Astrocyte of the cerebellum (primary cell): ENCODE results near the gene JAZF1.

ENCODE experiments used
- DNase-seq: peaks from one replicate; pipeline ENCODE4 v3.0.0-alpha.2; 2011; ENCODE audit warnings: low read depth
- H3K4me3 ChIP-seq: 2 replicates; pipeline ENCODE4 v1.5.1; 2011; ENCODE audit warnings: mild to moderate bottlenecking, low read depth, low read length, moderate library complexity
- CTCF ChIP-seq: IDR thresholded peaks from 2 replicates; pipeline ENCODE4 v1.5.1; 2012; ENCODE audit warnings: low read length, low read depth, moderate library complexity, mild to moderate bottlenecking; ENCODE audit errors: missing control alignments
- in situ Hi-C: cut with HindIII; loops from 2 replicates; pipeline ENCODE4 v1.10.0; 2017; ENCODE audit warnings: low sequenced_read_pairs

JAZF1 gene

DNA sequence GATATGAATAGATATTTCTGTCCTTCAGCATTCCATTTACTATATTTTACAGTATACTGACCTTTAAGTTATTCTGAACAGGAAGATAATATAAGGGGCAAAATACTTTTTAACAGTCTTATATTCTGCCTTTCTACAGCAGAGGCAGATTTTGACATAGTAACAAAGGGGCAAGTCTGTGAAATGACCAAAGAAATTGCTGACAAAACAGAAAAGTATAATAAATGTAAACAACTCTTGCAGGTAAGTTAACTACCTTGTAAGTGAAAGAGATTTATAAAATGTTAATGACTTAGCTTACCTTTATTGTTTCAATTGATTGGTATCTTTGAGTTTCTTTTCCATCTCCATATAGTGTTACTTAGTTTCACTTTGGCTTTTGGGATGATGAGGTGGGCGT, 384.6 kb downstream of the JAZF1 start:
- in situ Hi-C loops, result no loop called here
- no peak overlapping the region for H3K4me3 ChIP-seq
- TF ChIP-seq CTCF, result no peak
- DNase-seq, result no peak

- DNase-seq, result no peak
- in situ Hi-C loops, result no loop called here
- no peak for TF ChIP-seq CTCF
- H3K4me3 ChIP-seq, result no peak overlapping the region
Measured at GRCh38 chr7:27793780-27794179, 386.8 kb downstream of the JAZF1 start.

GRCh38 chr7:27788437-27788836, 392.2 kb downstream of the JAZF1 start:
- no peak for TF ChIP-seq CTCF
- in situ Hi-C loops, result no loop called here
- H3K4me3 ChIP-seq, result no peak overlapping the region
- DNase-seq, result no peak

GRCh38 chr7:27784399-27785053, 396.1 kb downstream of the JAZF1 start:
- H3K4me3 ChIP-seq, result no peak overlapping the region
- DNase-seq, result no peak
- peak; percentile 56 for TF ChIP-seq CTCF
- in situ Hi-C loops, result no loop called here

DNA sequence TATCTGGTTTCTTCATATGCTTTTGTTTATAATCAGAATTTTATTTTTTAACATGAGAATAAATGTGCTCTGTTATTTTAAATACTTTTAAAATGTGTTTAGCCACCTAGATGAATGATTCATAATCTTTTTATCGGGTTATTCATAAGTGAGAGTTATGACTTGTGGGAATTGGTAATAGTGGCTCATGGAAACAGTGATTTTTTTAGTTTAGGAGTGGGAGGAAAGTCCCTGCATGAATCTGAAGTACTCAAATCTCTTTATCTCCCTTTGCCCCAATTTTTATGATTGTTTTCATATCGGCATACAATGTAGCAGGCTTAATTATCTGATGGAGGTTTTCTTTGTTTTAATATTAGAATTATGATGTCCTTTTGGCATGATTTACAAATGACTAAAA, 397.7 kb downstream of the JAZF1 start:
- in situ Hi-C loops, result no loop called here
- no peak overlapping the region for H3K4me3 ChIP-seq
- no peak for TF ChIP-seq CTCF
- no peak for DNase-seq

DNA sequence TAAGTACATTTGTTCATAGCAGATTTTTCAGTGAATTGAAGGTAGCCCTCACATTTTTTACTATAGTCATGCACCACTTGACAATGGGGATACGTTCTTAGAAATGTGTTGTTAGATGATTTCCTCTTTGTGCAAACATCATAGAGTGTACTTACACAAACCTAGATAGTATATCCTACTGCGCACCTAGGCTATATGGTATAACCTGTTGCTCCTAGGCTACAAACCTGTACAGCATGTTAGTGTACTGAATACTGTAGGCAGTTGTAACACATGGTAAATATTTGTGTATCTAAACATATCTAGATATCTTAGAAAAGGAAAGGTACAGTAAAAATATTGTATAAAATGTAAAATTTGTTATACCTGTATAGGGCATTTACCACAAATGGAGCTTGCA, 399.4 kb downstream of the JAZF1 start:
- in situ Hi-C loops, result no loop called here

More for the DNA sequence above, 399.4 kb downstream of the JAZF1 start:
- DNase-seq, result no peak
- TF ChIP-seq CTCF, result no peak
- no peak overlapping the region for H3K4me3 ChIP-seq
